ENCODE results near the gene COA8.
A peak's percentile ranks its signal among the peaks of the same experiment; 100 is the strongest.

COA8 gene

DNA sequence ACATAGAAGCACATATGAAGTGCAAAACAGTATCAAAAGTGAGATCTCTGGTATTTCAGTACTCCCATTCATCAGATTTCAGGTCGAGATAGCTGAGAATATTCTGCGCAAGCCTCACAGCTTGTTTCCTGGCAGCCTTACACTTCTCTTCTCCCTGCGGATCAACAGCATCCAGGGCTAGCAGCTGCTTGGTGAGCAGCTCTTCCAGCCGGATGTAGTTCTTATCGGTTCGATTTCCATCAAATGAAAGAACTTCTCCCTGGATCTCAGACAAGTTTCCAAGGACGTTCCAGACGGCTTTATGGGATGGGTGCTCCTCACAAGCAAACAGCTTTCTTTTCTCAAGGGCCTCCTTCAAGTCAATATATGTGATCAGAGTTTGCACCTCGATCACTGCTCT lies 3.0 kb upstream of the COA8 start:
- no peak overlapping the region for H3K27ac ChIP-seq
- H3K27me3 ChIP-seq (ENCODE audit: insufficient read depth, low read depth, severe bottlenecking), result no peaks in the 10 kb centered on the region
- no peak for DNase-seq
- no peak for TF ChIP-seq CTCF (IDR thresholded peaks at IDR 0.05; ENCODE audit: low read depth, low read length)
- no peaks in the 10 kb centered on the region for H3K9me3 ChIP-seq (ENCODE audit: severe bottlenecking)
- H3K4me3 ChIP-seq (ENCODE audit: low read depth, low read length), result no peak overlapping the region
- peaks cover 38% of the 10 kb centered on the region for H3K36me3 ChIP-seq

DNA sequence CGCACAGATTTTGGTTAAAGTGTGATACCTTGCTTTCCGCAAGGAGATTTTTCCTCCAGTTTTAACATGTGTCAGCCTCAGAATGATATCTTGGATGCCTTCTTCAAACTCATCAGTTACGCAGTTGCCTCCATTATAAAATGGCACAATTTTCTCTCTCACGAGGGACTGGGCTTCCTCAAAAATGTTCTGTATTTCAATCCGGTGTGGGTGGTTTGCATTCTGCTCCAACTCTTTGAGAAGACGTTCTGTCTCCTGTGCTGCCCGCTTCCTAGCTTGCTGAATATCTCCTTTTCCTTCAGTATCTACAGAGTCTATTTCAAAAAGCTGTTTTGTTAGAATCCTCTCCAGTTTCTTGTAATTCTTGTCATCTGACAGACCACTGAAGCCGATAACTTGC lies 2.1 kb upstream of the COA8 start:
- Histone ChIP-seq H3K27ac (peak overlapping the region; percentile 90; the same call in 1 of the 2 replicates), H3K27me3 (ENCODE audit: insufficient read depth, low read depth, severe bottlenecking) (no peaks in the 10 kb centered on the region), H3K36me3 (peaks cover 35% of the 10 kb centered on the region), H3K9me3 (ENCODE audit: severe bottlenecking) (no peaks in the 10 kb centered on the region), H3K4me3 (ENCODE audit: low read depth, low read length) (no peak overlapping the region)
- no peak for TF ChIP-seq CTCF (IDR thresholded peaks at IDR 0.05; ENCODE audit: low read depth, low read length)
- DNase-seq, result no peak

- H3K27ac ChIP-seq, result peak overlapping the region; percentile 90
- DNase-seq, result no peak
- peaks cover 40% of the 10 kb centered on the region for H3K36me3 ChIP-seq
- no peaks in the 10 kb centered on the region for H3K9me3 ChIP-seq (ENCODE audit: severe bottlenecking)
- peak overlapping the region; percentile 73 for H3K4me3 ChIP-seq (ENCODE audit: low read depth, low read length)
- TF ChIP-seq CTCF (IDR thresholded peaks at IDR 0.05; ENCODE audit: low read depth, low read length), result no peak
- no peaks in the 10 kb centered on the region for H3K27me3 ChIP-seq (ENCODE audit: insufficient read depth, low read depth, severe bottlenecking)
These were observed 1.2 kb upstream of the COA8 start for GRCh38 chr14:103561381-103562178.

DNA sequence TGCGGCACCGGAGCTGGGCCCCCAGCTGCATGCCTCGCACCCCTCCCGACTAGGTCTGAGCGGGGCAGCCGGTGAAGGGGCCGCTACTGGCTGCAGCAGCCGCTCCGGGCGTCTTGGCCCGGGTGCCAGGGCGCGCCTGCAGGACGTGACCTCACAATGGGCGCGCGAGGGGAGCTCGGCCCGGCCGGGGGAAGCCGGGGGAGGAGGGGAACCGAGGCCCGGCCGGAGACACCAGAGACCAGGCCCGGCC lies 656 bp upstream of the COA8 start:
- no peak for TF ChIP-seq CTCF (IDR thresholded peaks at IDR 0.05; ENCODE audit: low read depth, low read length)
- Histone ChIP-seq H3K9me3 (ENCODE audit: severe bottlenecking) (no peaks in the 10 kb centered on the region), H3K36me3 (peaks cover 43% of the 10 kb centered on the region), H3K4me3 (ENCODE audit: low read depth, low read length) (peak overlapping the region; percentile 73), H3K27me3 (ENCODE audit: insufficient read depth, low read depth, severe bottlenecking) (no peaks in the 10 kb centered on the region), H3K27ac (peak overlapping the region; percentile 90)
- no peak for DNase-seq

GRCh38 chr14:103563226-103563620 lies 463 bp downstream of the COA8 start:
- DNase-seq, result no peak
- Histone ChIP-seq H3K27ac (peak overlapping the region; percentile 90), H3K9me3 (ENCODE audit: severe bottlenecking) (no peaks in the 10 kb centered on the region), H3K36me3 (peaks cover 38% of the 10 kb centered on the region), H3K4me3 (ENCODE audit: low read depth, low read length) (peak overlapping the region; percentile 73), H3K27me3 (ENCODE audit: insufficient read depth, low read depth, severe bottlenecking) (no peaks in the 10 kb centered on the region)
- TF ChIP-seq CTCF (IDR thresholded peaks at IDR 0.05; ENCODE audit: low read depth, low read length), result no peak

All from WERI-Rb-1 (cell line).